AG04450 (cell line): ENCODE data around the gene FOLR1. TPM values are rescaled to one million over a fixed set of nuclear protein-coding genes. Genes with fewer than 3 reads are reported as not detected.

Source experiments
- CTCF ChIA-PET: fragments of 300-600, 350-600 bp; formaldehyde crosslinking; extraction: SDS; loops from one replicate; lab custom pipeline; 2022; ENCODE audit warnings: antibody characterized with exemption, inconsistent platforms; lab: Charles Lee
- POLR2A ChIA-PET: fragments of 350-600 bp; formaldehyde crosslinking; extraction: SDS; loops from one replicate; lab custom pipeline; 2021; ENCODE audit warnings: antibody characterized with exemption, inconsistent platforms; lab: Yijun Ruan, JAX
- DNase-seq: peaks from one replicate; pipeline ENCODE4 v3.0.0-alpha.2; 2011; ENCODE audit warnings: low read depth, low spot score
- H3K27ac ChIP-seq: one replicate; pipeline ENCODE4 v1.5.1; 2012; ENCODE audit warnings: low read depth, low read length, control low read depth
- H3K27me3 ChIP-seq: one replicate; pipeline ENCODE4 v1.6.0; 2012; ENCODE audit warnings: low read length; ENCODE audit not compliant: control insufficient read depth, insufficient read depth
- H3K4me3 ChIP-seq: 2 replicates; pipeline ENCODE4 v1.5.1; 2011; ENCODE audit warnings: mild to moderate bottlenecking, low read depth, low read length, control low read depth
- H3K9me3 ChIP-seq: 2 replicates; pipeline ENCODE4 v1.5.1; 2012; ENCODE audit warnings: low read length; ENCODE audit not compliant: control insufficient read depth, insufficient read depth
- CTCF ChIP-seq: IDR thresholded peaks from 2 replicates; pipeline ENCODE4 v1.5.1; 2011; ENCODE audit warnings: low read depth, low read length, control low read depth, inconsistent platforms
- polyA plus RNA-seq: library from polyadenylated mRNA; depleted of rRNA; stranded (reverse); fragments of >200 nt; gene quantifications from 2 replicates; pipeline ENCODE4 v1.2.3, GENCODE V29; 2011

FOLR1 gene
- polyA plus RNA-seq, 1 experiment, result 0.19 TPM

DNA sequence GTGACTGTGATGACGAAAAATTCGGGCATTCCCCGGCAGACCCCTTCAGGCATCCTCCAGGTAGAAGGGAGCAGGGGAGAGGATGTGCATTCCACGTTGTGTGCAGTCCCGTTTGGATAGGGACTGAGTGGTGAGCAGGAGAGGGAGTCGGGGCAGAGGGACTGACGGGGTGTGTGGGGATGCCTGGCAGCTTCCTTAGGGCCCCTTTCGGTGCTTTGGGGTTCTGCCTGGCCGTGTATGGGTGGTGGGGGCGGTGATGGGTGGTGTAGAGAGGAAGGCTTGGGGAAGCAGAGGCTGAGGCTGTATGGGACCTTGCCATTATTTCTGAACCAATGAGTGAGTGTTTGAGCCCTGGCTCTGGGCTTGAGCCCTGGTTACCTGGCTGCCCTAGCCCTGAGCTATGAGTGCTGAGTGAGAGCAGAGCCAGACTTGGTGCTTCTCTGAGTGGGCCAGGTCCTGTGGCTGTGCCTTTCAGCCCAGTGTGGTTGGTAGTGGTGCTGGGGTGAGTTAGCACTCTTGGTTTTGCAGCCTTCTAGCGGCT, 33.5 kb downstream of the FOLR1 start:
- H3K4me3 ChIP-seq, result peak overlapping the region; percentile 83
- POLR2A ChIA-PET, result interaction anchor here (0.5 to 1.5 kb wide), 3 partner anchors 200 to 402 kb away, joined by 3 to 5 read pairs (median 3); no protein-coding TSS in a partner anchor
- no peak for TF ChIP-seq CTCF
- CTCF ChIA-PET, result interaction anchor here (0.8 to 1.6 kb wide), 3 partner anchors 42 to 206 kb away, joined by 3 to 6 read pairs (median 4); no protein-coding TSS in a partner anchor
- no peak for DNase-seq
- H3K9me3 ChIP-seq, result no peaks in the 10 kb centered on the region; the same call in 1 of the 2 replicates
- H3K27me3 ChIP-seq, result no peaks in the 10 kb centered on the region
- H3K27ac ChIP-seq, result peak overlapping the region; percentile 21

DNA sequence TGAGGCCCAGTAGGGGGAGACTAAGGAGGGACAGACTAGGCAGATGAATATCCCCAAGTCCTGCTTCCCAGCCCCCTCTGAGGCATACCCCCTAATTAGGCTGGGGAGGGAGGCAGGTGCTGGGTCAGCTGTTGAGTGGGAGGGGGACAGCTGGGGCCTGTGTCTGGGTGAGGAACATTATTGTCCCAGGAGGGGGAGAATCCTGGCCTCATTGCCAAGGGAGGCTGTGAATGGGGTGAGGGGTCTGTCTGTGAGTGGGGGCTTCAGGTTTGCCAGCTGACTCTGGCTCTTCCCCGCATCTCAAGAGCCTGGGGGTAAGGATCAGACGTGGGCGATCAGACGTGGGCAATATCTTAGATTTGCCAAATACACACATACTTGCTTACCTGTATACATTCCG, 34.8 kb downstream of the FOLR1 start:
- no peak overlapping the region for H3K27ac ChIP-seq
- no peak overlapping the region for H3K4me3 ChIP-seq
- CTCF ChIA-PET, result interaction anchor here (1.6 to 2.4 kb wide), 2 partner anchors 202 to 204 kb away, joined by 6 to 9 read pairs; no protein-coding TSS in a partner anchor
- no peaks in the 10 kb centered on the region; the same call in 1 of the 2 replicates for H3K9me3 ChIP-seq
- POLR2A ChIA-PET, result interaction anchor here (0.7 kb wide), 1 partner anchor 185 kb away, joined by 9 read pairs; no protein-coding TSS in a partner anchor
- DNase-seq, result no peak
- H3K27me3 ChIP-seq, result no peaks in the 10 kb centered on the region
- no peak for TF ChIP-seq CTCF

DNA sequence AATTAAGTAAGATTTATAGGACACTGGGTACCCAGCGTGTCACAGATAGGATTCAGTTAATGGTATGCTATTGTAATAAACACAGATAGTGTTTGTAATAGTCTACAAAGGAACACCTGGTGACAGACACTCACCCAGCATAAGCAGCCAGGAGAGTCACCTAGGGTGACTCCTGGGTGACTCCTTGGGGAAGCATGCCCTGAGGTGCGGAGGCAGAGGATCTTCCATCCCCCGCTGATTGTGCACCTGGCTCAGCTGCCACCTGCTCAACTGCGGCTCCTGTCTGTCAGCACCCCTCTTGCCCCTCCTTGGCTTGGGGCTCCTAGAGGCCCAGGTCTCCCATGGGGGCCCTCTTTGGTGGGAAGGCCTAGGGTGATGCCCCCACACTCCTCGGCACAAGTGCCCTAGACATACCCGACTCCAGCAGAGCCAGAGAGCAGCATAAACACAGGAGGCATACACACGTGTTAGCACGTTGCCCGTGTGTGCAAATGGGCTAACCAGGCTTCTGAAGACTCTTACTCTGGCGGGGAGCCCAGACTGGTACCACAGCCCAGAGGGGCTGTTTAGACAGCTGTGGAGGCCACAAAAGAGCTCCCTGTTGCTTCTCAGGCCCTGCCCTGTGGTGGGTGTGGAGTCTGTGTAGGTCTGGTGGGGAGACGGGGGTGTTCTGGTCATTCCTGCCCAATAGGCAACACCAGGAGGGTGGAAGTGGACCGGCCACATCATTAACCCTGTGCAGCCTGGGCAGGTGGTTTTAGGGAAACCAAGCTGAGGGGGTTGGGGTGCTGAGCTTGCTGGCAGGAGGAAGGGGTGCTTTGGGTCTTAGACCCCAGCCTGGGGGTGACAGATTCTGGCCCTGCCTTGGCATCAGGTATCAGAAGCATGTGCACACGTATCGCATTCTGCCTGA, 35.6 kb downstream of the FOLR1 start:
- Histone ChIP-seq H3K9me3 (no peaks in the 10 kb centered on the region; the same call in 1 of the 2 replicates), H3K27ac (no peak overlapping the region), H3K27me3 (no peaks in the 10 kb centered on the region), H3K4me3 (0 out of 2 replicates have a peak overlapping the region, but pooled peaks have one; percentile 4)
- DNase-seq, result no peak
- no peak for TF ChIP-seq CTCF
- ChIA-PET CTCF (interaction anchor here (1.0 to 2.4 kb wide), 3 partner anchors 10 to 249 kb away, joined by 3 to 9 read pairs (median 9); no protein-coding TSS in a partner anchor), POLR2A (no interaction called here)

DNA sequence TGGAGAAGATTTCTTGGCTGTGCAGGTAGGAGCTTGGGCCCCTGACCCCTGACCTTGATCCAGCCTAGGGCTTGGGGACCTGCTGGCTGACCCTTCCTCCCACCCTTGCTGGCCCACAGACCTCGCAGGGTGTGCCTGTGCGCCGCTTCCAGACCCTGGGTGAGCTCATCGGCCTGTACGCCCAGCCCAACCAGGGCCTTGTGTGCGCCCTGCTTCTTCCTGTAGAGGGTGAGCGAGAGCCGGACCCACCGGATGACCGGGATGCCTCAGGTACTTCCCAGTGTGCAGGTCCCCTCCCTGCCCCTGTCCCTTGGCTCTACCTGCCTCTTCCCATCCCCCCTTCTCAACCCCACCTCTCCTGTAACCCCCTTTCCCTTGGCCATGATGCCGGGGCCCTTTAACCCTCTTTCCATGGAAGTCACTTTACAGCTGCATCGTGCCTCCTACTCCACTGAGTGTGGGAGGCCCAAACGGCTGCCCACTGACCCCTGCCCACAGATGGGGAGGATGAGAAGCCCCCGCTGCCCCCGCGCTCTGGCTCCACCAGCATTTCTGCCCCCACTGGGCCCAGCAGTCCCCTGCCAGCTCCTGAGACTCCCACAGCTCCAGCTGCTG, 36.4 kb downstream of the FOLR1 start:
- no peak for TF ChIP-seq CTCF
- no peak for DNase-seq
- Histone ChIP-seq H3K27me3 (no peaks in the 10 kb centered on the region), H3K9me3 (no peaks in the 10 kb centered on the region; the same call in 1 of the 2 replicates), H3K27ac (no peak overlapping the region), H3K4me3 (no peak overlapping the region)
- ChIA-PET CTCF (interaction anchor here (1.0 to 2.4 kb wide), 3 partner anchors 9 to 250 kb away, joined by 3 to 9 read pairs (median 9); no protein-coding TSS in a partner anchor), POLR2A (no interaction called here)
